Measurements from ENCODE around the gene C19orf81. TPM values are rescaled to one million over a fixed set of nuclear protein-coding genes. Genes with fewer than 3 reads are reported as not detected.

C19orf81 gene
- total and polyA plus RNA-seq, 2 of the 13 experiments (the other 11 are each of a cell fraction or from before 2014, with no cell fraction given) = not detected

GRCh38 chr19:50702871-50703829 is 53.9 kb downstream of the C19orf81 start:
- ChIA-PET CTCF (ENCODE audit: low intra/inter-chr PET ratio, low total read pairs) (interaction anchor here (0.8 kb wide), 1 partner anchor 80 kb away, joined by 4 read pairs; no protein-coding TSS in a partner anchor), POLR2A (no interaction called here)
- no peaks in the 10 kb centered on the region for H3K36me3 ChIP-seq (replicated peaks in 1 of 2; ENCODE audit: control insufficient read depth in 1 of 2, insufficient read depth in 2 of 2, low read length in 2 of 2)
- H3K4me2 ChIP-seq (ENCODE audit: low read depth, low read length) = no peak overlapping the region
- H3K27ac ChIP-seq (ENCODE audit: extremely low read length, insufficient read depth, low read length) = no peak overlapping the region
- WGBS (ENCODE audit: low lambda C conversion rate) = 40% methylated on average over 30 of the region's 47 CpGs
- no TSS peak for BruUV-seq (replicated peaks)
- TF ChIP-seq SRSF1 (optimal IDR thresholded peaks at IDR 0.05; ENCODE audit: low read depth, low read length) = no peak
- no peak for TF ChIP-seq ZNF263 (CRISPR knock-in tag; IDR thresholded peaks at IDR 0.05)
- no peak for TF ChIP-seq NR2F6 (IDR thresholded peaks at IDR 0.05)
- no peak for TF ChIP-seq NR2F6 (CRISPR knock-in tag; IDR thresholded peaks at IDR 0.05)
- no peak for TF ChIP-seq DMTF1 (CRISPR knock-in tag; IDR thresholded peaks at IDR 0.05)
- no peak for TF ChIP-seq SP140L (CRISPR knock-in tag; IDR thresholded peaks at IDR 0.05; ENCODE audit: borderline replicate concordance)
- no peak for DNase-seq (ENCODE audit: low spot score)
- ATAC-seq = no peak
- H3K9ac ChIP-seq (ENCODE audit: insufficient read depth, low read depth, low read length) = no peak overlapping the region
- H3K79me2 ChIP-seq (ENCODE audit: insufficient read depth, low read length) = no peaks in the 10 kb centered on the region
- 0 out of 2 replicates have a peak, but pooled peaks cover 3% of the 10 kb centered on the region for H4K20me1 ChIP-seq (ENCODE audit: insufficient read depth, low read length)
- no peak overlapping the region for H3K4me3 ChIP-seq (replicated peaks in 1 of 3; ENCODE audit: insufficient read depth in 1 of 3, low read depth in 2 of 3, low read length in 3 of 3)
- no peaks in the 10 kb centered on the region for H3K4me1 ChIP-seq (ENCODE audit: insufficient read depth, low read length)
- no peak overlapping the region for H2AFZ ChIP-seq (ENCODE audit: low read length)
- FAIRE-seq = no peak
- in situ Hi-C loops (cut with HindIII; ENCODE audit: extremely low pct_ligation_motif_present, low pct_unique_long_range_greater_than_20kb) (no loop called here), intact Hi-C loops (cut with micrococcal nuclease; ENCODE audit: unreplicated experiment) (no loop called here)
- peaks cover 6 to 34% of the 10 kb centered on the region in 2 experiments; a peak in 3 of 5 replicates for H3K27me3 ChIP-seq (ENCODE audit: control insufficient read depth in 1 of 2, insufficient read depth in 2 of 2, low read length in 2 of 2)
- no peaks in the 10 kb centered on the region for H3K9me3 ChIP-seq (ENCODE audit: low read length)

Measured in HepG2 (cell line).